ENCODE results near the gene FYTTD1.

The FYTTD1 gene

DNA sequence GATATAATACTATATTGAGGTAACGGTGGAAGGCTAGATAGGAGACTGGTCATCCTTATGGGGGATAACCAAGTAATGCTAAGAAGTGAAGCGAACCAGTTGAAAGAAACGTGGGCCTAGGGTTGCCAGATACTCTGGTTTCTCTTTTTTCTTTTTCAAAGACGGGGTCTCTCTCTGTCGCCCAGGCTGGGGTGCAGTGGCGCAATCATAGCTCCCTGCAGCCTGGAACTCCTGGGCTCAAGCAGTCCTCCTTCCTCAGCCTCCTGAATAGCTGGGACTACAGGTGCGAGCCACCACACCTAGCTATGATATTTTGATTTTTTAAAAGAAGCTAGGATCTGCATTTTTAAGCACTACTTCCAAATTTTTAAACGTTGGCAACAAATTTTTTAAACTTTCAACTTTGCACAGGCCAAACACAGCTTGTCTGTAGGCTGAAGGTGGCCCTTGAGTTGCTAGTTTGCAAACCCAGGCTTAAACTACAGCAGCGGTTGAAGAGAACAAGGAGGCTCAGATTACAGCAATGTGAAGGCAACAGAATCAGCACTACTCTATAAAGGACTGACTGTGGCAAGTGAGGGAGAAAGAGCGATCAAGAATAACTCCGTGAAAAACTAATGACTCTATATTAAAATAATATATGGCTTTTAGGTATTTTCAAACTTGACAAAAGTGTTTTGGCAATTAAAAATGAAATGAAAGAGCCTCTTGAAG, 11.8 kb upstream of the FYTTD1 start:
- DNase-seq (ENCODE audit: low read depth): no peak

DNA sequence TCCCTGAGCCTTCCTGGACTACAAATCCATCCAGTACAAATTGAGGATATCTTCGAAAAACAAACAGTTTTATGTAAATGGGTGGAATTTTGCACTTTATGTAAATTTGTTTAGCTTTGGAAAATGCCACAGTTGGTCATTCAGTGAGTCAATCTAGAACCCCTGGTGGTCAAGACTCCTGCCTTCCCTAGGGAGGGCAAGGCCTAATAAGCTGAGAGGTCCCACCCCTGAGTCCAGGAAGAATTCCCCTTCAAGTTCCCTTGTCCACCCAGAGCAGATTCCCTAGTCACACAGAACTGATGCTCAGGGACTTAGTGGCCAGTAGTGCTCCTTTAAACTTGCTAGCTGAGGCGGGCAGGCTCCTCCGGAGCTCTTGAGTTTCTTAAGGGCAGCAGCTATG, 6.9 kb upstream of the FYTTD1 start:
- no peak for DNase-seq (ENCODE audit: low read depth)

DNA sequence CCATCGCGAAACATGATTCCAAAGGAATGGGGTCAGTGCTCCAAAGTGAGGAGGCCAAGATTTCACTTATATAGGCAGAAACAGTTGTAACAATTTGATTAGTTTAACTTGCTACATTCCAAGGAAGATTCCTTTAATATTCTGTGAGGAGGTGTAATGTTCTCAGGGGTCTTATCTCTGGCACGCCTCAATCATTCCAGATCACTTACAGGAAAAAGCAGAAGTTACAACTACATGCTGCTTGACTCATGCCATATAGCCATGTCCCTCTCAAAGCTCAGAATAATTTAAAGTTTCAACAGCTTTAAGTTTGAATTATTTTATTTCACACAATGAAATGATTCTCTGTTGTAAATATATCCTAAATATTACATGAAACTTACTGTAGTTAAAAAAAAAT, 3.5 kb upstream of the FYTTD1 start:
- DNase-seq (ENCODE audit: low read depth): no peak

DNA sequence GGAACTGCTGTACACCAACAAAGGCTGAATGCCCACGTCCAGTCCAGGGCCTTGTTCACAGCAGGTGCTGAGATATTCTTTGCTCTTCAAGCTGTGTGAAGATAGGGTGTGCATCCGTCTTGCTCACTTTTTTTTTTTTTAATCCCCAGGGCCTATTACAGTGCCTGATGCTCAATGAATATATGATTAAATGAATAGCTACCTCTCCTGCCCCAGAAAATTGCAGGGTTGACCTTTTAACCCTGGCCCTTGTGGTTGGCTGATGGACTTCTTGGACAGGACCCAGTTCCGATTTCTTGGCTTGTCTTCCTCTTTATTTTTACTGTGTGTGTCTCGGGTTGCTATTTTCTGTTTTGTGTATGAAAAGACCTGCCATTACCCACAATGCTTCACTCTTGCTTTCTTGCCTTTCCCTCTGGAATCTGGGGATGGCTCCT, 2.9 kb upstream of the FYTTD1 start:
- no peak for DNase-seq (ENCODE audit: low read depth)

DNA sequence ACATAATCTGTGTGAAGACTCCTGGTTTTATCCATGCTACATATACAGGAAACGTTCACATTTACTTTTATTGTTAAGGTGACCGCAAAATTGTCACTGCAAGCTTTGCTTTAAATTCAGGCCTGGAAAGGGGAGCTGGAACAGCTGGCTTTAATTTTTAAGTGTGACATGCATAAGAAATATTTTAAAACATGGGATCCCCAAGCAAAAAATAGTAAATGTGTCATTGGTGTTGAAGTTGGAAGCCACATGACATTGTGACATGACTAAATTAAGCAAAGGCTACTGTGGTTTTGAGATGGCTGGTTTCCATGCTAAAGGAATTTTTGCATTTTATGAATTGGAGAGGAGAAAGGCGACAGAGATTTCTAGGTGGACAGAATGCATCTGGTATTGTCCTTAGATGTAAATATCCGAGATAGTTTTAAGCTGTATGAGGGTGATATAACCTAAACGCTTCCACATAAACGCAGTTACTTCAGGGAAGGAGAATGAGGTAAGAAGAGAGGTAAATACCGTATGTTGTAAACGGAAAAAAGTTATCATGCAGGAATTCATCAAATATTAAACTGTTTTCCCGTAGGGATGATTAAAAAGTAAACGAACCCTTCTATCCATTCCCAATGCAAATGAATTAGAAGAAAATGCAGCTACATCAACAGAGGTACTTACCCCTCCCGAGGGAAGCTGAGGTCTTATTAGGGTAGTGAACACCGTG, 927 bp upstream of the FYTTD1 start:
- no peak for DNase-seq (ENCODE audit: low read depth)

DNA sequence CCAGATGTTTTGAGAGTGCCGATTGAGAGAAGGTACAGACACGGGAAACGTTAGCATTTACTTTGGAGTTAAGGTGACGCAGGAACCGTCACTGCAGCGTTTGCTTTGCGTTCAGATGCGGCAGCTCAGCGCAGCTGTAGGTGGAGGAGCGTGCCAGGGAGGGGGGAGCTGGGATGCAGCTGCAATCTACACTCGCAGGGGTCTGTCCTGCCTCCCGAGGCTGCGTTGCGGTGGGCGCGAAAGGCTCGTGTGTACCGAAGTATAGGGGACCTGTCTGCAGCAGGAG, 425 bp upstream of the FYTTD1 start:
- DNase-seq (ENCODE audit: low read depth): no peak

DNA sequence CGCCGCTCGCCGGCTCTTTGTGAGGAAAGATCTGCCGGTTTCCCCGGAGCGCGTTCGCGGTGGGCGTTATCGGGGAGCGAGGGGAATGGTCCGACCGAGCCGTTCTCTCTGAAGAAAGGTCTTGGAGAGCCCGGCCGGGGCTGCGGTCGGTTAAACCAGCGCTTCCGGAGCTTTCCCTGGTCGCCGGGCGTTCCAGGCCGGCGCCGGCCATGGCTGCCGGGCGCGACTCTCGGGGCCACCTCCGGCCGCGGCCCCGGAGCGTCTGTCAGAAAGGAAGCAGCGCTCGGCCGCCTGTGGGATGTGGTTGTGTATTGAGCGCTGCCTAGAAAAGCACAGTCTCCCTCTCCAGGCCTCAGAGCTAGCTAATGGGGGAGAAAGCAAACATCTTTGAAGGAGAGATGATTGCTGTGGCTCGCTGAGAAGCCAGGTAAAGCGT, 731 bp downstream of the FYTTD1 start:
- DNase-seq (ENCODE audit: low read depth): peak; percentile 48

DNA sequence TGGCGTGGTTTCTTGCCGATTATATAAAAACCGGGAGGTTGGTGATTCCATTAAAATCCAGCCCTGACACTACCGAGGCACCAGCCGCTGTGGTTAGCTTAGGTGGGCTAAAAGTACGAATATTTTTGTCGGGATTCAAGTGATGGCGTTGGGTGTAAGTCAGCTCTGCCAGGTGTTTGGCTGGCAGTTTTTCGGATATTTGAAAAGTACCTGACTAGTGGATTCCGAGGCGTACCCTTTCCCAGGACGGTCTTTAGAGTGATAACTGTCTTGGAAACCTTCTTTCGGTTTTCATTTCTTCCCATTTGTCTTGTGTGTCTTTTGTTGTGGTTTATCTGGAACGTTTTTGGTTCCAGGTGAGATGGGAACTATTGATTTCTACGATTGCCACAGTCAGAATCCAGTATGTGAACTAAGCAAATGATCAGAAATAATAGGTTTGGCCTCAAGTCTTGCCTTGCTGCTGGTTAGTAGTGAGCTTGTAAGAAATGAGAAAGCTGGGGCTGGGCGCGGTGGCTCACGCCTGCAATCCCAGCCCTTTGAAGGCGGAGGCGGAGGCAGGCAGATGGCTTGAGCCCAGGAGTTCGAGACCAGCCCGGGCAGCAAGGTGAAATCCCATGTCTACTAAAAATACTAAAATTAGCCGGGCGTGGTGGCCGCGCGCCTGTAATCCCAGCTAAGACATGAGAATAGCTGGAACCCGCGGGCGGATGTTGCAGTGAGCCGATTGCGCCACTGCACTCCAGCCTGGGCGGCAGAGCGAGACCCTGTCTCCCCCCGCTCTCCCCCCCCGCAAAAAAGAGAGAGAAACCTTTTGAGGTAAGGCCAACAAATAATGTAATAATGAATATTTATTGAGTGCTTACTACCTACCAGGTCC, 1.4 kb downstream of the FYTTD1 start:
- DNase-seq (ENCODE audit: low read depth): peak; percentile 41

DNA sequence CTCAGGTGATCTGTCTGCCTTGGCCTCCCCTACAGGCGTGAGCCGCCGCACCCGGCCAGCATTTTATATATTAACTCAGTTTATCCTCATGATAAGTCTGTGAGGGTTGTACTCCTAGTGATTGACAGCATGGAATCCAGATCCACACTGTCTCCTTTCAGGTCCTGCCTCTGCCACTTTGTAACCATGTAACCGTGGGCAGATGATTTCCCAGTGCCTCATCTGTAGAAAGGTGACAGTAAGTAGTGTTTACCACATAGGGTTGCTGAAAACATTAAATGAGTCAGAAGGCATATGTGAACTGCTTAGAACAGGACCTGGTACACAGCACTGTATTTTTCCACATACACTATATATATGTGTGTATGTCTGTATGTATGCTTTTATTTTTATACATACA, 2.4 kb downstream of the FYTTD1 start:
- DNase-seq (ENCODE audit: low read depth): peak; percentile 27

DNA sequence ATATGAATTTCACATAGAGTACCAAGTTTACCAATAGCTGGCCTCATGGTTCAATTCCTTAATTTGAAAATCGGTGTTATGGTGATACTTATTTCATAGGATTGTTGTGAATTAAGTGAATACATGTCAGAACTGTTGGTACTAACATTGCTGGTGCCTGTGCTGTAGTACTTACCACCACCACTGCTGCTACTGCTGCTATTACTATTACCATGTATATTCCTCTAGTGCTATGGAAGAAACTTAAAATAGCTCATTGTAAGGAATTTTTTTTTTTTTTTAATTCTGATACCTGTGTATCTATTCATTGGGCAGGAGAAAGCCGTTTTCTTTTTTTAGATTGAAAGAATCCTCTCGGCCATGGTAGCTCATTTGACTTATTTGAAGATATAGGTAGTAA, 3.6 kb downstream of the FYTTD1 start:
- no peak for DNase-seq (ENCODE audit: low read depth)

DNA sequence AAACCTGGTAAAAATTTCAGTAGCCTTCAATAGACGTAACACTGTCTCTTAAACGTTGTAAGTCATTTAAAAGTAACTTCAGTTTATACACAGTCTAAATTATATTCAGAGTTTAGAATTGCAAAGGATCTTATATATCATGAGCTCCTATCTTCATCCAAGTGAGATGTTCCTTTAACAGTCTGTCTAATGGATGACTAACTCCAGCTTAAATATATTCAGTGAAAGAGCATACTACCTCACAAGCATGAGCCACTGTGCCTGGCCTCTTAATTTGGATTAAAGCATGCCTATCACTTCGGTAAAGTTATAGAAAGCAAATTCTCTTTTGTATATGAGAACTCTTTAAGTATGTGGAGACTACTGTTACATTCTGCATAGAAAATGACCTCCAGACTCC, 7.0 kb downstream of the FYTTD1 start:
- DNase-seq (ENCODE audit: low read depth): no peak

DNA sequence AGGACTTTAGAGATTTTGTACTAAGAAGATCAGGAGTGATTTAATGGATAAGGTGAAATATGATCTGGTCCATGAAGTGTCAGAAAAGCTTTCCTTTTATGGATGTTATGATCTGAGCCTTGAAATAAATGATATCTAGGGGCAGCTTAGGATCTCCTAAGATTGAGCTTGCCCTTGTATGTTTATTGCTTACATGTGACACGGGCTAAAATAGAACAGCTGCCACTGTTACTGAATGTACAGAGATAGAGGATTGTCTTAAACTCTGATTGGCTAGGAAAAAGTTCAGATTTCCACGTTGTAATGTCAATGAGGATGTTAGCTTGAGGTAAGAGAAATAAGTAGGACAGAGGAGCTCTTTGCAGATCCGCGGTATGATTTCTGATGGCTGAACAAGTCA, 8.8 kb downstream of the FYTTD1 start:
- no peak for DNase-seq (ENCODE audit: low read depth)

DNA sequence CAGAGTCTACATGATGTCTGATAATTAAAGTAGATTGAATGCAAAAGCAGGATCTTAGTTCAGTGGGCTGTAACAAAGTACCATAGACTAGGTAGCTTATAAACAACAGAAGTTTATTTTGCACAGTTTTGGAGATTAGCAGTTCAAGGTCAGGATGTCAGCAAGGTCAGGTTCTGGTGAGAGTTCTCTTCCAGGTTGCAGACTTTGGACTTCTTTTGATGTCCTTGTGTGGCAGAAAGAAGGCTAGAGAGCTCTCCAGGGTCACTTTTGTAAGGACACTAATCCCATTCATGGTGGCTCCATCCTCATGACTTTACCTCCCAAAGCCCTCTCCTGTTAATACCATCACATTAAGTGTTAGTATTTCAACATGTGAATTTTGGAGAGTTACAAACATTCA, 12.1 kb downstream of the FYTTD1 start:
- no peak for DNase-seq (ENCODE audit: low read depth)

DNA sequence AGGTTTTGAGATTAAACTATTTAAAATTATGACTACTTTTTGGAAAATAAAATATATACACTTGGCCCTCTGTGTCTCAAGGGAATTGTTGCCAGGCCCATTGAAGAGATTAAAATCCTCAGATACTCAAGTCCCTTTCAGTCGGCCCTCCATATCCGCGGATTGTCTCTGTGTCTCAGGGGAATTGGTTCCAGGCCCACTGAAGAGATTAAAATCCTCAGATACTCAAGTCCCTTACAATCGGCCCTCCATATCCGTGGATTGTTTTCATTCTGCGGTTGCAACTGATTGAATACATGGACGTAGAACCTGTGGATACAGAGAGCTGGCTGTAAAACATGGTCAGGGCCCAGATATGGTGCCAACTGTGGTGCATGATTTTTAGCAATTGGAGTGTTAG, 25.6 kb downstream of the FYTTD1 start:
- no peak for DNase-seq (ENCODE audit: low read depth)

DNA sequence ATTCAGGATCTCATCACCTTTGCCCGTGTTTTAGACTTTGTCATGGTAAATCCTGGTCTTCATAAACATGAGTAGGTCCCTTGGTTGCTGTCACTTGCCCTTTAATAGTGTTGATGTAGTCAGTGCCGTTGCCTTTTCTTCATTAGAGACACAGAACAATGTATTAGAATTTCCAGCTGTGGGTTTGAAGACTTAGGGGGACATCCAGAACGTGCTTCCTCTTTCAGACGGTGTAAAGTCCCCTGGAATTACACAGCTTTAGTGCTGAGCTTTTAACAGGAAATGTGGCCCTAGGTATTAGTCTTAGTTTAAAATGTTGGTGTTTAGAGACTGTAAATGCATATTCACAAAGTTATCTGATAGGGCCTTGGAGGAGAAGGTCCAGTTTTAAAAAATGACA, 32.5 kb downstream of the FYTTD1 start:
- no peak for DNase-seq (ENCODE audit: low read depth)

DNA sequence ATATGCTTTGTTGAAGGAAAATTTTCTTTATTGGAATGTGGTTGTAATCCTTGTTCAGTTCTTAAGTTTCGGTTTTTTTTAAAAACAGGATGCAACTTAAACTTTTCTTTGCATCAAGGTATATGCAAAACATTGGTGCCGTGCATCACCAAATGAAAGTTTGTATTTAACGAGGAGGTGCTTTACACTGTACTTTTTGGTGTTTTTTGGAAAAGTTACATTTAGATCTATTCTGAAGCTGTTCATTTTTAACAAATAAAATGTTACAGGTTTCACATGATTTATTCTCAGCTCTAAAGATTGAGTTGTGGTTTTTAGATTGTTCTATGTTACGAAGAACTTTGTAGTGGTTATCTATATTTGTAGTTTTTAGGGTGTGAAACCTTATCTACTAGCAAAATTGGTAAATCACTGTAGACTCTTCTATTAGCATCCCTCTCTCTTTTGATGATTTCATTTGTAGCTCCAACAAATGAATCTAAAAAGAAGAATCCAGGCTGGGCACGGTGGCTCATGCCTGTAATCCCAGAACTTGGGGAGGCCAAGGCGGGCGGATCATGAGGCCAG, 34.4 kb downstream of the FYTTD1 start:
- DNase-seq (ENCODE audit: low read depth): no peak

DNA sequence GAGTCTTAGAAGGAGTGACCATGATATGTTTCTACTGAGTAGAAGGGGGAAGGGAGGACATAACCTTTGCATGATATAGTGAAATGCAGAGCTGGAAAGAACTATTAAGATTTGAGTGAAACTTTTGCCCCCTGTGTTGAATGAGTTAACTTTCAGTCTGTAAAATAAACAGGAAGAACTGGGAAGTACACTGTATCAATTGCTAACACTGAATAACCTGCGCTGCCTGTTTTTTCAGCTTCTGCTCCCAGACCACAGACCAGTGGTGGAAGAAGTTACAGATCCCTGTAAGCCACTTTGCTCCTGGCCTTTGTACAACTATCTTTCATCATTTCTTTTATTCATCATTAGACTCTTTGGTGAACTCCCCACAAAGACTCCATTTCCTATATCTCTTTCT, 37.7 kb downstream of the FYTTD1 start:
- no peak for DNase-seq (ENCODE audit: low read depth)

DNA sequence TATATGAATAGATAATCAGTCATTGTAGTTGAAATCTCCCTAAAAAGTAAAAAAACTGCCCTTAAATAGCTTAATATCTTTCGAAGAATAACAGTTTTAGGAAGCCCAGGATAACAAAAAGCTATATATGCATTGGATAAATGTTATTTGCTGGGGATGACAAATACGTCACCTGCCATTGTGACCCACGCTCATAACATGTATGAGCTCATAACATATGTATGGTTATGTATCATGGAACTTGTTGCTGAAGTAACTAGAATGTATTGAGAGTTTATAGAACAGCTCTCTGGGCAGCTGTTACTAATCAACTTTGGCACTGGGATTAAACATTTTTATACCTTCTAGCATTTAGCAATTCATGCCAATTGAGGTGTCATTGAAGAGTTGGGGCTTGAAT, 39.6 kb downstream of the FYTTD1 start:
- no peak for DNase-seq (ENCODE audit: low read depth)

DNA sequence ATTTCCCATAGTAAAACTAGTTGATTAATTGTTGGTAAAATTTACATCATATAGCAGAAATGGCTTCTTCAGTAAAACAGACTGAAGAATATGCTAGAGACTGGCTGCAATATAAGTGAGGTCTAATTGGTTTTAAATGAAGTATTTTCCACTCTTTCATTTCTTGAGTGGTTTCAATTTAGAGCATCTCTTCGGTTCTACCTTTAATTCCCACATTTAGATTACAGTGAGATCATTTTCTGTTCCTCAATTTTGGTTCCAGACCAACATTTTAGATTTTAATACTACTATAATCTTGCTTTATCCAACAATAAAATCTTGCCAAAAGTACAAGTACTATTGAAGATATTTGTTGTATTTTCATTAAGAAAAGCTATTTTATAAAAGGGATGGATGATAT, 40.4 kb downstream of the FYTTD1 start:
- no peak for DNase-seq (ENCODE audit: low read depth)

DNA sequence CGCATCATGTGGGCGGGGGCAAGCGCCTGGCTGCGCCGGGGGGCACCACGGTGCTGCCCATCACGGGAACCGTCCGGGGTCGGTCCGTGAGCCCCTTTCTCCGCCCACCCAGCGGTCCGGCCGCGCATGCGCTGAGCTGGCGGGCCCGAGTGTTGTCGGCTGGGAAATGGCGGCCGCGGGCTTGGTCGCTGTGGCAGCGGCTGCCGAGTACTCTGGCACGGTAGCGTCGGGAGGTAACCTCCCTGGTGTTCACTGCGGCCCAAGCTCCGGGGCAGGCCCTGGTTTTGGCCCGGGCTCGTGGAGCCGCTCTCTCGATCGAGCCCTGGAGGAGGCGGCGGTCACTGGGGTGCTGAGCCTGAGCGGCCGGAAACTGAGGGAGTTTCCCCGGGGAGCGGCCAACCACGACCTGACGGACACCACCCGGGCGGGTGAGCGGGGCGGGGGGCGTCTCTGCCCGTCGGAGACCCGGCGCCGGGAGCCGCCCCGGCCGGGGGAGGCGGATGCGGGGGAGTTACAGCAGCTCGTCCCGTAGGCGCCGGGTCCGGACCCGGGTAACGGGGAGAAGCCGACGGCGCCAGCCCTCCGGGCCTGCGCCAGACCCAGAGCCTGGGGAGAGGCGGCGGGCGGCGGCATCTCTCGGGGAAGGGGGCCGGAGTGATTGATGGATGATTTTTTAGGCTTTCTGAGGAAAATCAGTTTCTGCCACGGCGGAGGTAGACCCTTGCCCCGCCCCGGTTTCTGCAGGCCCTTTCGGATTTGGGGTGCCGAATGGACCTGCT, 41.6 kb downstream of the FYTTD1 start, which contains the start of gene LRCH3:
Gene LRCH3, plus strand, starts transcription at position 142 of the 779 bp plus-strand sequence. Its CDS starts 25 bp downstream, at position 167.
- DNase-seq (ENCODE audit: low read depth): peak; percentile 83

DNA sequence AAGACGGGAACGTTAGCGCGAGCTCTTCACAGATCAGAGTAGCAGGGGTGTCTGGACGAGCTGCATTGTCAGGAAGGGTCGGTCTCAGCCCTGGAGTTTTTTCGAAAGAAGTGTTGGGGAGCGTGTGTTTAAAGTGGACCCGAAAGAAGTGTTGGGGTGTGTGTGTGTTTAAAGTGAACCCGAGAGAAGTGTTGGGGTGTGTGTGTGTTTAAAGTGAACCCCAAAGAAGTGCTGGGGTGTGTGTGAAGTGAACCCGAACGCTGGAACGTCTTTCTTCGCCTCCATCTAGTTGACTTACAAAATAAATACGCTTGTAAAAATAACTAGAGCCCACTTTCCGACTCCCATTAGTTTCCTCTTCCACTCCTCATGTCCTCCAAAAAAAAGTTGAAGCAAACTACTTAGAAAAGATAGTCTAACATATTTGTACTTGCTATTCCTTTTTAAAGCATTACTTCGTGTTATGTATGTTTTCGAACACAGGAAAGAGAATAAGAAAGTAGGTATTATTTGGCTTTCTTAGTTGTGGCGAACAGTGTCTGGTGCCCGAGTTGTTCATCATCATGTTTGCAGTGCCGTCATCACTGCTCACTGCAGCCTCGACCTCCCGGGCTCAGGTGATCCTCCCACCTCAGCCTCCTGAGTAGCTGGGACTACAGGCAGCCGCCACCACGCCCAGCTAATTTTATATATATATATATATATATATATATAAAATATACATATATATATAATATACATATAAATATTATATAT, 42.4 kb downstream of the FYTTD1 start:
- no peak for DNase-seq (ENCODE audit: low read depth)

All from activated T-cell treated with anti-CD3 and anti-CD28 coated beads for 48 hours (primary cell).